HCT116 (cell line): ENCODE data around the gene SLC25A51. TPM values are rescaled to one million over a fixed set of nuclear protein-coding genes. Genes with fewer than 3 reads are reported as not detected.

Experiments
- ATAC-seq: fragments of 200-7000 bp; cut with Tn5 transposase; 2 replicates; pipeline ENCODE4 v1.9.1; 2020; ENCODE audit warnings: mild to moderate bottlenecking, moderate library complexity
- BruUV-seq: library from RNA; stranded (reverse); fragments of 400-500 nt; replicated peaks from 2 replicates; lab custom pipeline; 2021; lab: Mats Ljungman, UMichigan
- CTCF ChIA-PET: fragments of 300-600 bp; sonication (Branson Sonifier 250); formaldehyde crosslinking; loops from one replicate; lab custom pipeline; 2021; ENCODE audit warnings: antibody characterized with exemption; lab: Charles Lee
- POLR2A ChIA-PET: fragments of 300-600, 350-600 bp; sonication (Branson Sonifier 250); formaldehyde crosslinking; loops from one replicate; lab custom pipeline; 2021; ENCODE audit warnings: antibody characterized with exemption; lab: Charles Lee
- RAD21 ChIA-PET, 2 experiments: fragments of 300-600 bp; sonication (Branson Sonifier 250); formaldehyde crosslinking; loops; one replicate each; lab custom pipeline; 2023; ENCODE audit warnings: low total read pairs in 2 of 2; ENCODE audit not compliant: uncharacterized antibody in 2 of 2, unreplicated experiment in 2 of 2, low non-redundant PET in 1 of 2; lab: Charles Lee
- DNase-seq: peaks from one replicate; pipeline ENCODE4 v3.0.0-alpha.2; 2010; ENCODE audit warnings: low read depth, low spot score
- H2AFZ ChIP-seq: fragments of 200-600 bp; shearing (Covaris generic), sonication (generic); 2 replicates; pipeline ENCODE4 v1.6.1; 2017; ENCODE audit warnings: low read depth, mixed run types, mixed read lengths, antibody characterized with exemption, low read length; ENCODE audit not compliant: poor library complexity, severe bottlenecking
- H3K27ac ChIP-seq: 2 replicates; pipeline ENCODE4 v1.5.1; 2012; ENCODE audit warnings: low read depth, low read length
- H3K27me3 ChIP-seq: fragments of 200-600 bp; sonication (generic); 2 replicates; pipeline ENCODE4 v1.6.1; 2016; ENCODE audit warnings: mixed run types, low read length, mixed read lengths; ENCODE audit not compliant: insufficient read depth
- H3K36me3 ChIP-seq, 2 experiments: fragments of 200-500 bp in 1 of 2; fragments of 200-600 bp in 1 of 2; sonication (Bioruptor generic) in 1 of 2; sonication (generic) in 1 of 2; 2 replicates each; pipeline versions ENCODE4 v1.5.1 to v1.6.1; 2014 to 2016; ENCODE audit warnings: low read length in 2 of 2, inconsistent platforms in 1 of 2, mixed read lengths in 1 of 2, mixed run types in 1 of 2; ENCODE audit not compliant: insufficient read depth in 2 of 2, control insufficient read depth in 1 of 2
- H3K4me1 ChIP-seq, 2 experiments: fragments of 200-600 bp in 1 of 2; sonication (generic) in 1 of 2; 2 replicates each; pipeline versions ENCODE4 v1.5.1 to v1.6.1; 2012 to 2017; ENCODE audit warnings: low read length in 2 of 2, inconsistent platforms in 1 of 2, mild to moderate bottlenecking in 1 of 2, mixed read lengths in 1 of 2, mixed run types in 1 of 2, moderate library complexity in 1 of 2; ENCODE audit not compliant: insufficient read depth in 2 of 2, control insufficient read depth in 1 of 2
- H3K4me2 ChIP-seq: fragments of 200-600 bp; sonication (generic); 2 replicates; pipeline ENCODE4 v1.6.1; 2017; ENCODE audit warnings: mixed run types, low read length, mixed read lengths
- H3K4me3 ChIP-seq, 2 experiments: fragments of 200-600 bp in 1 of 2; sonication (generic) in 1 of 2; replicated peaks in 1 of 2; 2 replicates each; pipeline ENCODE4 v1.5.1; 2011 to 2016; ENCODE audit warnings: low read length in 2 of 2, control low read depth in 1 of 2, low read depth in 1 of 2, mild to moderate bottlenecking in 1 of 2, mixed read lengths in 1 of 2, mixed run types in 1 of 2
- H3K79me2 ChIP-seq: fragments of 200-600 bp; sonication (generic); 2 replicates; pipeline ENCODE4 v1.6.1; 2017; ENCODE audit warnings: mild to moderate bottlenecking, mixed run types, low read length, moderate library complexity, mixed read lengths; ENCODE audit not compliant: insufficient read depth
- H3K9ac ChIP-seq: fragments of 200-600 bp; sonication (generic); 2 replicates; pipeline ENCODE4 v1.6.1; 2016; ENCODE audit warnings: low read length, mixed read lengths
- H3K9me2 ChIP-seq: fragments of 200-600 bp; sonication (generic), shearing (Covaris generic); 2 replicates; pipeline ENCODE4 v1.6.1; 2017; ENCODE audit warnings: mixed run types, mild to moderate bottlenecking, moderate library complexity; ENCODE audit not compliant: insufficient read depth
- H3K9me3 ChIP-seq, 2 experiments: fragments of 200-500 bp in 1 of 2; fragments of 200-600 bp in 1 of 2; sonication (Bioruptor generic) in 1 of 2; sonication (generic) in 1 of 2; 2 replicates each; pipeline ENCODE4 v1.6.1; 2014 to 2017; ENCODE audit warnings: low read length in 2 of 2, mixed read lengths in 2 of 2, inconsistent platforms in 1 of 2, low read depth in 1 of 2, mild to moderate bottlenecking in 1 of 2, mixed run types in 1 of 2, moderate library complexity in 1 of 2; ENCODE audit not compliant: control insufficient read depth in 1 of 2, insufficient read depth in 1 of 2
- H4K20me1 ChIP-seq: fragments of 200-600 bp; sonication (generic), shearing (Covaris generic); 2 replicates; pipeline ENCODE4 v1.6.1; 2017; ENCODE audit warnings: mixed run types, mild to moderate bottlenecking, moderate library complexity; ENCODE audit not compliant: insufficient read depth
- ATF3 ChIP-seq: IDR thresholded peaks from 2 replicates; pipeline ENCODE4 v1.6.1; 2012
- CBX3 ChIP-seq: IDR thresholded peaks from 2 replicates; pipeline ENCODE4 v1.6.1; 2012; ENCODE audit warnings: low read depth
- EGR1 ChIP-seq: IDR thresholded peaks from 2 replicates; pipeline ENCODE4 v1.6.1; 2012; ENCODE audit warnings: low read depth
- ELF1 ChIP-seq: IDR thresholded peaks from 2 replicates; pipeline ENCODE4 v1.6.1; 2012; ENCODE audit warnings: low read depth, borderline replicate concordance
- EZH2 ChIP-seq: fragments of 200-600 bp; sonication (generic); IDR thresholded peaks from 2 replicates; pipeline ENCODE4 v1.6.1; 2017; ENCODE audit warnings: antibody characterized with exemption, mixed run types
- EZH2phosphoT487 ChIP-seq: fragments of 200-600 bp; IDR thresholded peaks from 2 replicates; pipeline ENCODE4 v1.6.1; 2018; ENCODE audit warnings: antibody characterized with exemption, borderline replicate concordance
- FOSL1 ChIP-seq: IDR thresholded peaks from 2 replicates; pipeline ENCODE4 v1.6.1; 2012; ENCODE audit warnings: low read depth
- JUND ChIP-seq: IDR thresholded peaks from 2 replicates; pipeline ENCODE4 v1.6.1; 2012
- POLR2A ChIP-seq: IDR thresholded peaks from 2 replicates; pipeline ENCODE4 v1.7.0; 2011; ENCODE audit warnings: borderline replicate concordance; ENCODE audit not compliant: insufficient read depth, insufficient read length; ENCODE audit errors: extremely low read depth
- POLR2AphosphoS5 ChIP-seq: IDR thresholded peaks from 2 replicates; pipeline ENCODE4 v1.6.1; 2011; ENCODE audit warnings: mild to moderate bottlenecking, low read depth, low read length, moderate library complexity
- RAD21 ChIP-seq: IDR thresholded peaks from 2 replicates; pipeline ENCODE4 v1.6.1; 2012; ENCODE audit warnings: low read depth, mild to moderate bottlenecking
- SIN3A ChIP-seq: IDR thresholded peaks from 2 replicates; pipeline ENCODE4 v1.6.1; 2012; ENCODE audit warnings: low read depth
- TCF7L2 ChIP-seq: IDR thresholded peaks from 2 replicates; pipeline ENCODE4 v1.7.0; 2011; ENCODE audit warnings: borderline replicate concordance, inconsistent platforms; ENCODE audit not compliant: insufficient read depth, insufficient read length; ENCODE audit errors: extremely low read depth
- YY1 ChIP-seq: IDR thresholded peaks from 2 replicates; pipeline ENCODE4 v1.6.1; 2011; ENCODE audit warnings: low read length, low read depth, moderate library complexity, mild to moderate bottlenecking; ENCODE audit not compliant: insufficient replicate concordance; ENCODE audit errors: extremely low read depth
- ZFX ChIP-seq: fragments of 450-650 bp; IDR thresholded peaks from 2 replicates; pipeline ENCODE4 v1.6.1; 2017
- ZNF274 ChIP-seq: fragments of 200-500 bp; sonication (Bioruptor generic); IDR thresholded peaks from 2 replicates; pipeline ENCODE4 v1.6.1; 2014; ENCODE audit warnings: mild to moderate bottlenecking, low read depth, low read length, inconsistent platforms
- intact Hi-C: fragments of 100-400 bp; cut with micrococcal nuclease; formaldehyde crosslinking; loops from 2 replicates; pipeline ENCODE4 v1.10.0; 2022
- total RNA-seq: library from RNA; stranded (reverse); gene quantifications from one replicate; pipeline ENCODE4 v1.2.1, GENCODE V29; 2021; ENCODE audit not compliant: unreplicated experiment
- TF ChIP-seq, protein P1 (sequence below): IDR thresholded peaks from 2 replicates; pipeline ENCODE4 v1.6.1; 2012
- TF ChIP-seq, protein P2 (sequence below), 3 experiments: fragments of 200-600 bp in 1 of 3; sonication (generic) in 1 of 3; IDR thresholded peaks in 2 of 3; conservative IDR thresholded peaks in 1 of 3; 2 replicates each; pipeline ENCODE4 v1.5.1; 2012 to 2017; ENCODE audit warnings: low read depth in 2 of 3, low read length in 2 of 3, antibody characterized with exemption in 1 of 3, borderline replicate concordance in 1 of 3, control low read depth in 1 of 3, mild to moderate bottlenecking in 1 of 3, mixed read lengths in 1 of 3, mixed run types in 1 of 3, moderate library complexity in 1 of 3; ENCODE audit not compliant: insufficient read depth in 1 of 3
- TF ChIP-seq, protein P3 (sequence below): IDR thresholded peaks from 2 replicates; pipeline ENCODE4 v1.6.1; 2012; ENCODE audit warnings: low read depth

Gene SLC25A51
- total RNA-seq, 1 experiment from 2014 or later: 27.3 TPM

DNA sequence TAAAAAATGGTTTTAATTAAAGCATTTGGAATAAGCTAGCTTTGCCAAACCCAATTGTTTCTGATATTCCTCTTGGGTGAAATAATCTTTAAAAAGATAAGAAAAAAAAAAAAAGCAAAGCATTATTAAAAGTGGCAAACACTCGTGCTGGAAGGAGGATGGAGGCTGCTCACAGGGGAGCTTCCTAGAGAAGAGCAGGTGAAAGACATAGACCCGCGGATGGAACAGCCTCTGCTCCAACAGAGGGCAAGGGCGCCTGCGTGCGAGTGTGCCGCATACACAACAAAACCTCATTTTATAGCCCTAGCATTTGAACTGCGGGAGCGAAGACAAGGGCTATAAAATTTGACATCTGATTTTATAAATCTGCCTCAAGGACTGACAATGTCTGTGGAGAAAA is 33.4 kb upstream of the SLC25A51 start:
- H2AFZ ChIP-seq: no peak overlapping the region
- DNase-seq: no peak
- H3K4me2 ChIP-seq: peak overlapping the region; percentile 56
- peaks cover 5% of the 10 kb centered on the region; the same call in 1 of the 2 replicates for H3K79me2 ChIP-seq
- no peak overlapping the region for H3K4me3 ChIP-seq
- TF ChIP-seq ATF3 (no peak), ZNF274 (no peak), TCF7L2 (no peak), POLR2AphosphoS5 (no peak), CBX3 (no peak), JUND (no peak), RAD21 (no peak), EGR1 (no peak), ELF1 (no peak), SIN3A (no peak), EZH2 (no peak), YY1 (no peak), FOSL1 (no peak), EZH2phosphoT487 (no peak), ZFX (no peak), POLR2A (no peak)
- TF ChIP-seq, protein P1, sequence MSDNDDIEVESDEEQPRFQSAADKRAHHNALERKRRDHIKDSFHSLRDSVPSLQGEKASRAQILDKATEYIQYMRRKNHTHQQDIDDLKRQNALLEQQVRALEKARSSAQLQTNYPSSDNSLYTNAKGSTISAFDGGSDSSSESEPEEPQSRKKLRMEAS: no peak
- TF ChIP-seq, protein P2, sequence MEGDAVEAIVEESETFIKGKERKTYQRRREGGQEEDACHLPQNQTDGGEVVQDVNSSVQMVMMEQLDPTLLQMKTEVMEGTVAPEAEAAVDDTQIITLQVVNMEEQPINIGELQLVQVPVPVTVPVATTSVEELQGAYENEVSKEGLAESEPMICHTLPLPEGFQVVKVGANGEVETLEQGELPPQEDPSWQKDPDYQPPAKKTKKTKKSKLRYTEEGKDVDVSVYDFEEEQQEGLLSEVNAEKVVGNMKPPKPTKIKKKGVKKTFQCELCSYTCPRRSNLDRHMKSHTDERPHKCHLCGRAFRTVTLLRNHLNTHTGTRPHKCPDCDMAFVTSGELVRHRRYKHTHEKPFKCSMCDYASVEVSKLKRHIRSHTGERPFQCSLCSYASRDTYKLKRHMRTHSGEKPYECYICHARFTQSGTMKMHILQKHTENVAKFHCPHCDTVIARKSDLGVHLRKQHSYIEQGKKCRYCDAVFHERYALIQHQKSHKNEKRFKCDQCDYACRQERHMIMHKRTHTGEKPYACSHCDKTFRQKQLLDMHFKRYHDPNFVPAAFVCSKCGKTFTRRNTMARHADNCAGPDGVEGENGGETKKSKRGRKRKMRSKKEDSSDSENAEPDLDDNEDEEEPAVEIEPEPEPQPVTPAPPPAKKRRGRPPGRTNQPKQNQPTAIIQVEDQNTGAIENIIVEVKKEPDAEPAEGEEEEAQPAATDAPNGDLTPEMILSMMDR (IDR thresholded peaks at IDR 0.05 in 2 of 3, conservative IDR thresholded peaks at IDR 0.05 in 1 of 3; ENCODE audit: borderline replicate concordance in 1 of 3, insufficient read depth in 1 of 3, low read depth in 2 of 3, low read length in 2 of 3): no peak
- TF ChIP-seq, protein P3, sequence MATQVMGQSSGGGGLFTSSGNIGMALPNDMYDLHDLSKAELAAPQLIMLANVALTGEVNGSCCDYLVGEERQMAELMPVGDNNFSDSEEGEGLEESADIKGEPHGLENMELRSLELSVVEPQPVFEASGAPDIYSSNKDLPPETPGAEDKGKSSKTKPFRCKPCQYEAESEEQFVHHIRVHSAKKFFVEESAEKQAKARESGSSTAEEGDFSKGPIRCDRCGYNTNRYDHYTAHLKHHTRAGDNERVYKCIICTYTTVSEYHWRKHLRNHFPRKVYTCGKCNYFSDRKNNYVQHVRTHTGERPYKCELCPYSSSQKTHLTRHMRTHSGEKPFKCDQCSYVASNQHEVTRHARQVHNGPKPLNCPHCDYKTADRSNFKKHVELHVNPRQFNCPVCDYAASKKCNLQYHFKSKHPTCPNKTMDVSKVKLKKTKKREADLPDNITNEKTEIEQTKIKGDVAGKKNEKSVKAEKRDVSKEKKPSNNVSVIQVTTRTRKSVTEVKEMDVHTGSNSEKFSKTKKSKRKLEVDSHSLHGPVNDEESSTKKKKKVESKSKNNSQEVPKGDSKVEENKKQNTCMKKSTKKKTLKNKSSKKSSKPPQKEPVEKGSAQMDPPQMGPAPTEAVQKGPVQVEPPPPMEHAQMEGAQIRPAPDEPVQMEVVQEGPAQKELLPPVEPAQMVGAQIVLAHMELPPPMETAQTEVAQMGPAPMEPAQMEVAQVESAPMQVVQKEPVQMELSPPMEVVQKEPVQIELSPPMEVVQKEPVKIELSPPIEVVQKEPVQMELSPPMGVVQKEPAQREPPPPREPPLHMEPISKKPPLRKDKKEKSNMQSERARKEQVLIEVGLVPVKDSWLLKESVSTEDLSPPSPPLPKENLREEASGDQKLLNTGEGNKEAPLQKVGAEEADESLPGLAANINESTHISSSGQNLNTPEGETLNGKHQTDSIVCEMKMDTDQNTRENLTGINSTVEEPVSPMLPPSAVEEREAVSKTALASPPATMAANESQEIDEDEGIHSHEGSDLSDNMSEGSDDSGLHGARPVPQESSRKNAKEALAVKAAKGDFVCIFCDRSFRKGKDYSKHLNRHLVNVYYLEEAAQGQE: no peak
- no TSS peak for BruUV-seq
- no peaks in the 10 kb centered on the region for H3K9me2 ChIP-seq
- no peaks in the 10 kb centered on the region for H4K20me1 ChIP-seq
- H3K9me3 ChIP-seq: no peaks in the 10 kb centered on the region
- H3K27me3 ChIP-seq: no peaks in the 10 kb centered on the region
- ChIA-PET POLR2A (interaction anchor here (0.7 kb wide), 1 partner anchor 1716 kb away, joined by 3 read pairs; no protein-coding TSS in a partner anchor), CTCF (interaction anchor here (0.7 to 1.2 kb wide), 2 partner anchors 8 to 326 kb away, joined by 3 read pairs; no protein-coding TSS in a partner anchor), RAD21 (no interaction called here)
- intact Hi-C loops: no loop called here
- H3K4me1 ChIP-seq: peaks cover 36 to 47% of the 10 kb centered on the region in 2 experiments
- no peak for ATAC-seq
- H3K9ac ChIP-seq: peak overlapping the region; percentile 22; the same call in 1 of the 2 replicates
- no peak overlapping the region for H3K27ac ChIP-seq
- H3K36me3 ChIP-seq: peaks cover 0 to 13% of the 10 kb centered on the region in 2 experiments; a peak in 1 of 4 replicates
